GM20000 (cell line): ENCODE data around the gene SETD3.

ENCODE experiments used
- DNase-seq: peaks from one replicate; pipeline ENCODE4 v3.0.0; 2012; ENCODE audit warnings: low spot score
- CTCF ChIP-seq: IDR thresholded peaks from 2 replicates; pipeline ENCODE4 v1.5.1; 2012; ENCODE audit warnings: mild to moderate bottlenecking, control low read depth; ENCODE audit errors: extremely low read depth, missing control alignments

The SETD3 gene

GRCh38 chr14:99357151-99357915 is 123.3 kb downstream of the SETD3 start:
- no peak for TF ChIP-seq CTCF
- DNase-seq = no peak

GRCh38 chr14:99356031-99356608 is 124.5 kb downstream of the SETD3 start:
- DNase-seq = no peak
- no peak for TF ChIP-seq CTCF

GRCh38 chr14:99354166-99354875 is 126.3 kb downstream of the SETD3 start:
- no peak for DNase-seq
- no peak for TF ChIP-seq CTCF

- no peak for TF ChIP-seq CTCF
- DNase-seq = no peak
Observed at GRCh38 chr14:99352688-99353280, 127.9 kb downstream of the SETD3 start.

GRCh38 chr14:99351166-99352007 is 129.3 kb downstream of the SETD3 start:
- TF ChIP-seq CTCF = no peak

GRCh38 chr14:99350751-99351150 is 129.9 kb downstream of the SETD3 start:
- no peak for DNase-seq
- no peak for TF ChIP-seq CTCF

More at GRCh38 chr14:99351166-99352007, 129.3 kb downstream of the SETD3 start:
- no peak for DNase-seq
